Fibroblast of peridontal ligament (primary cell): ENCODE results near the gene TNFAIP8L3.
A peak's percentile ranks its signal among the peaks of the same experiment; 100 is the strongest.

Experiments
- DNase-seq: peaks from one replicate; pipeline ENCODE4 v3.0.0-alpha.2; 2010; ENCODE audit errors: extremely low read depth

TNFAIP8L3 gene

DNA sequence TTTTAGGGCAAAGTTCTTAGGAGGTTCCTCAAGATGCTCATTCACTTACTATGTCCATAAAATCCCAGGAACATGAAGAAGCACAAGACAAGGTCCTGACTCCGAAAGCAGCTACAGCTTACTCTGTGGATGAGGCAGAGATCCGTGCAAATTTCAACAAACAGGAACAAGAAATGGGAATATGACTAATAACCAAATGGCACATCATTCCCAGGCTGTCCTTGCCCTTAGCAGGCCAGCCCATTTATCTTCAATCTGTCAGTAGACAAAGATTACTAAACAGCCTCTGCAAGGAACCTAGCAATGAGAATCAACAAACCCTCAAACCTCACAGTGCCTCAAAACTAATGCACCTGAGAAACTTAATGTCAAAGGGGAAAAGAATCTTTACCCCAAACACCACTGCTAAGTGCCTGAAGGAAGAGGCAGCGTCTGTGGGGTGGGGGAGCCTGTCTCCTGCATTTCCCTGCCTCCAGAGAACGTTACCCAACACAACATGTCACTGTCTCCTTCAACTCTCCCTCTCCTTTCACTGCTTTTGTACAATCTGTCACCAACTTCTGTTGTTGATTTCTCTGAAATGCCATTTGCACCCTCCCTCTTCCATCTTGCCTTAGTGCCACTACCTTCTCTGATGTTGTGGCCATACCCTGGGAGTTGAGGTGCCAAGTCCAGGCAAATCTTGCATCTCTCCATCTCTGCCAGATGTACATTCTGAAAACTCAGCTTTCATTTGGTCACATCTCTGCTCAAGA lies 4.8 kb downstream of the TNFAIP8L3 start:
- no peak for DNase-seq

DNA sequence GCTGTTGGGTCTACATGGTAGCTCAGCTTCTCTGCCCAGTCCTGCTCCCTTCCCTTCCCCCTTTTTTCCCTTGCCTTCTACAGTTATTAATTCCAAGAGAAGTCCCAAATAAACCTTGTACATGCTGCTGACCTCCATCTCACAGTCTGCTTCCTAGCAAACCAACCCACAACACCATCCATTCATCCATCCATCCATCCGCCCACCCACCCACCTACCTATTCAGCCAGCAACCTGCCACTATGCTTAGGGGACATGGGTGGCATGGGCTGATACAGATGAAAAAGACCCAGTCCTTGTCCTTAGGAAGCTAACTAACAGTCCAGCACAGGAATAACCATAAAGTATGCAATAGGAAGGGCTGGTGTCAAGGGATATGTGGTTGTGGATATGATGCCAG lies 5.7 kb downstream of the TNFAIP8L3 start:
- DNase-seq = no peak

- no peak for DNase-seq
Measured at GRCh38 chr15:51088585-51088984, 6.1 kb downstream of the TNFAIP8L3 start.

DNA sequence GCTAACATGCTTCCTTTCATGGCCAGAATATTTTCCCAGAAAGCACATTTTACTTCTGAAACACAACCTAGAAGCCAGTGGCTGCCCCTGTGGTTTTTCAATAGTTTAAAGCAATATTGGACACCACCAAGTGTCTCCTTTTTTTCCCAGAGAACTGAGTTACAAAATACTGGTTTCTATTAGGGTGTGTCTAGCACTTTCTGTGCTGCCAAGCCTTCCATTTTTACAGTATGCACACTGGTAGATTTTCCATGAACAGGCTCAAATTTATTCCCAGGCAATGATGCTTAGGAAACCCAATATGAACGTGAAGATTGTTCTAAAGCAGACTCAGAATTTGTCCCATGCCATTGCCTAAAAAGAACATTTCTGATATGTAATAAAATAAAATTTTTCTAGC lies 7.2 kb downstream of the TNFAIP8L3 start:
- no peak for DNase-seq

DNA sequence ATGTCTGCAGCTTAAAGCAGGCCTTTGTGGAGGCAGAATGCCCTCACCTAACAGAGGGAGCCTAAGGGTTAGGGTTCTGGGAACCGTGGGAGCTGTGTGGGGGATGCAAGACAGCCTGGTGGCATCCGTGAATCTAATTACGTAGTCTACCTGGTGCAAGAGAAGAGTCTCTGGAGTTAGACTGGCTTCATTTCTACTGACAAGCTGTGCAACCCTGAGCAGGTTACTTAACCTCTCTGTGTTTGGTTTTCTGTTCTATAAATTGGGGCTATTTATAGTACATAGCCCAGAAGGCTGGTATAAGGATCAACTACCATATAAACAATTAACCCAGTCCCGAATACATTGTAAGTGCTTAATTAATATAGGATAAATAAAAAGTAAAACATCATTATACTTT lies 8.3 kb downstream of the TNFAIP8L3 start:
- DNase-seq = no peak

DNA sequence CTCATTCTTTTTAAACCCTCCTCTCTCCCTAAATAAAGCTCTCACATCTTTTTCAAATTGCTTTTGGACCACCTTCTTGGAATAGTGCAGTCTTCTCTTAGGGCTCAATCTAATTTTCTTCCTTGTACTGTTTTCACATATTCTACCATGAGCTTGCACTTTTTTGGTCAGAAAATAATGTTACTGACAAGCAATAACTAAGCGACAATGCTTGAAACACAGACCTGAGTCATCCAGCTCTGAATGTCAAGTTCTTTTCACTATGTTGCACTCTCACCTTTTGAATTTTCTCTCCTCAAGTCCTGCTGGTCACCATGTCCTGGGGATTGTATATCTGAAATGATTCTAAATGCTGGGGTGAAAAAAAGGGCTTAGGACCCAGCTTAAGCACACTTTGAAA lies 8.9 kb downstream of the TNFAIP8L3 start:
- DNase-seq = no peak

GRCh38 chr15:51083641-51084166 lies 11.0 kb downstream of the TNFAIP8L3 start:
- DNase-seq = no peak

GRCh38 chr15:51082246-51082645 lies 12.5 kb downstream of the TNFAIP8L3 start:
- DNase-seq = no peak

DNA sequence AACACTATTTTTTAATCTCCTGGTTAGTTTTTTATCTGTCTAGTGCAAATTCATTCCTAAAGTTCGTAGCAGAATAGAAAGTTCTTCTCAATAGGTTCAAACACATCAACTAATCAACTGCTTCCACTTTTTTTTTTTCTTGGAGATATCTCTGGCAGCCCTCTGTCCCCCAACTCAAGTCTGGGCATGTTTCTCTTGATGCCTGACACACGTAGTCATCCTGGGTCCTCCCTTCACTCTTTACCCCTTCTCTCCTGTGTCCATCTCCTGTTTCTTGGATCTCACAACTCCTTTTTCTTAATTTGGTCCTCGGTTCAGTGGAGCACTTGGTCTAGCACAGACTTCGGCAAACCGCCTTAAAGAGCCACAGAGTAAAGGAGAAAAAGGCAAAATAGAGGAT lies 14.4 kb downstream of the TNFAIP8L3 start:
- DNase-seq = no peak

DNA sequence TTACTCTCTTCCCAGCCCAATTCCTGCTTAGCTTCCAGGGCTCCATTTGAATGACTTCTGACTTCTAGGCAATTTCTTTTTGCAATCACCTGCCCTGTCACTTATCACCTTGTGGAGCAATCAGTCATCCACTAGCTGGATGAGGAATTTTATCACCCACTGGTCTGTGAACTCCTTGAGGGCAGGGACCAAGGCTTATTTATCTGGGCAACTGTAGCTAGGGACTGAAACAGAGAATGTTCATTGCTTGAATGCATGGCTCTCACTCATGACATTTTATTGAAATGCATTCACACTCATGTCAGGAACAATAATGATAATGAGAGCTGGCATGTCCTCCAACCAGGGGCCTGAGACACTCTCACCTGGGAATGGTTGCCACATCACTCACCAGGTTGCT lies 15.5 kb downstream of the TNFAIP8L3 start:
- DNase-seq = no peak

- DNase-seq = no peak
Measured at GRCh38 chr15:51077221-51078153, 17.2 kb downstream of the TNFAIP8L3 start.

- no peak for DNase-seq
Measured at GRCh38 chr15:51076524-51077220, 18.0 kb downstream of the TNFAIP8L3 start.

- DNase-seq = no peak
Measured at GRCh38 chr15:51075826-51076523, 18.7 kb downstream of the TNFAIP8L3 start.

DNA sequence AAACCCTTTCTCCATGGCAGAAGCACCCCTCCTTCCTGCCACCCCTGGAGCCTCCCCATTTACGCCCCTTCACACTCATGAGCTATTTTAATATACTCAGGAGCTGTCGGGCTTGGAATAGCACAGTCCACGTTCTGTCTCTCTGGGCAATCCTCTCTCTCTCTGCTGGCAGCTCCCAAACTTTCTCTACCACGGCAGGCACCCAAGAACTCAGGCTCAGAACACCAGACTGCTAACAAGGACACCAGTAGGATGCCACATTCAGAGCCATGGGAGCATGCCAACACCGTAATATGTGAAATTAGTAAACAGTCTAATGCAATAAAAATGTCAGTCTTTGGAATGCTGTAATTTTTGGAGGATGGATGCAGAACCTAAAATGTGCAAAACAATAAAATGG lies 19.3 kb downstream of the TNFAIP8L3 start:
- DNase-seq = no peak

- no peak for DNase-seq
Measured at GRCh38 chr15:51074926-51075325, 19.8 kb downstream of the TNFAIP8L3 start.

- DNase-seq = no peak
Measured at GRCh38 chr15:51071578-51071977, 23.1 kb downstream of the TNFAIP8L3 start.

DNA sequence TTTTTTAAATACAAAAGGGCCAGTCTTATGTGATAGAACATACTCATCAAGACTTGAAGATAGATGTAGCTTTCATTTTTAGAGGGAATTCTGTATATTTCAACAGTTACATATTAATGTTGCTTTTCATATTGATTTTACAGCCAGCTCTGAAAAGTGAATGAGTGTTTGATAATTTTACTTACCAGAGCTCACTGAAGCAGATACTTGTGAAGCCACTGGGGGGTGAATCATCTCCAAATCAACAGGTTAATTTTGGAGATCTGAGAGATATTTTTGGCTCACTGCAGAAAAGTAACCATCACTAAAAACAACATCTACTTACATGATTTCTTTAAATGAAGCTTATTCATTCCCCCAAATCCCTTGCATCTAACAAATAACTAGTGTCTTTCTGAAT lies 24.7 kb downstream of the TNFAIP8L3 start:
- DNase-seq = no peak

GRCh38 chr15:51067510-51067909 lies 27.2 kb downstream of the TNFAIP8L3 start:
- peak; percentile 61 for DNase-seq

DNA sequence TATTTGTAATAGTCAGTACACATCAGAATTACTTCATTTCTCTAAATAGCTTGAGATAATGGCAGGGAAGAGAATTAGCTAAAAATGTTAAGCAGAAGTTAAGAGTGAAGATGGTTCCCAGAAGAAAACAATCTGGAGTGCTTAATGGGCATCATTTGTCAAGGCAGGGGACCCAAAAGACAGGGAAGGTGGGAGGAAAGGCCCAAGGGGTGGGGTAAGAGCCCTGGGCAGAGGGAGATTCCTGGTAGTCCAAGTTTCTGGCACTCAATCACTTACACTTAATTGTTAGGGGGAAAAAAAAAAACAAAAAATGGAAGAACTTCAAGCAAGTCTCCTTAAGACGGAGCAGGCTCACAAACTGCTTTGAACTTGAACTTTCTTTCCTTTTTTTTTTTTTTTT lies 28.9 kb downstream of the TNFAIP8L3 start:
- no peak for DNase-seq

- DNase-seq = no peak
Measured at GRCh38 chr15:51065261-51065660, 29.4 kb downstream of the TNFAIP8L3 start.

DNA sequence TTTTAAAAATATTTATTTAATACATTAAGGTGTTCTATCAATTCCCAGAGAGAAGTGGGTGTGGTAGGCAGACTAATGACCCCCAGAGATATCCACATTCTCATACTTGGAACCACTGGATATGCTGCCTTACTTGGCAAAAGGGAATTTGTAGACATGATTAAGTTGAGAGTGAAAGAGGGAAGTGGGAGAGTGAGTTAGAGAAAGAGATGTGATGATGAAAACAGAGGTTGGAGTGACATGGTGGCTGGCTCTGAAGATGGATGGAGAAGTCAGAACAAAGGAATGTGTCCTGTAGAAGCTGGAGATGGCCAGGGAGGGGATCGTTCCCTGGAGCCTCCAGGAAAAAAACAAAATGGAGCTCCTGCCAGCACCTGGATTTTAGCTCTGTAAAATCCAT lies 32.0 kb downstream of the TNFAIP8L3 start:
- no peak for DNase-seq
